Esophagus muscularis mucosa (tissue), 4 donors: ENCODE measurements around the gene MIA3. TPM values are rescaled to one million over a fixed set of nuclear protein-coding genes. Genes with fewer than 3 reads are reported as not detected.

Source experiments
- DNase-seq: peaks from one replicate; pipeline ENCODE4 v3.0.0-alpha.2; 2017; ENCODE audit errors: extremely low spot score
- H3K27ac ChIP-seq, 4 donors: fragments of 200-600 bp; sonication (generic); replicated peaks in 1 of 4; 1 replicate in 3 of 4; 2 replicates in 1 of 4; pipeline ENCODE4 v1.5.1; 2016 to 2019; ENCODE audit warnings: mild to moderate bottlenecking in 1 of 4
- H3K27me3 ChIP-seq, 4 donors: fragments of 200-600 bp; sonication (generic); one replicate each; pipeline versions ENCODE4 v1.5.1 to v1.6.0; 2016 to 2019
- H3K36me3 ChIP-seq, 4 donors: fragments of 200-600 bp; sonication (generic); one replicate each; pipeline ENCODE4 v1.5.1; 2016 to 2019
- H3K4me1 ChIP-seq, 4 donors: fragments of 200-600 bp; sonication (generic); one replicate each; pipeline ENCODE4 v1.5.1; 2016 to 2019
- H3K4me3 ChIP-seq, 4 donors: fragments of 200-600 bp; sonication (generic); 1 replicate in 2 of 4; 2 replicates in 2 of 4; pipeline ENCODE4 v1.5.1; 2016 to 2019; ENCODE audit warnings: mild to moderate bottlenecking in 4 of 4, moderate library complexity in 1 of 4
- H3K9me3 ChIP-seq, 4 donors: fragments of 200-600 bp; sonication (generic); 1 replicate in 3 of 4; 2 replicates in 1 of 4; pipeline ENCODE4 v1.5.1; 2016 to 2019
- CTCF ChIP-seq, 3 experiments: fragments of 200-600 bp in 2 of 3; fragments of 450-650 bp in 1 of 3; sonication (generic) in 2 of 3; IDR thresholded peaks; one replicate each; pipeline ENCODE4 v1.5.1; 2017 to 2019; ENCODE audit warnings: antibody characterized with exemption in 3 of 3, mild to moderate bottlenecking in 2 of 3, moderate library complexity in 1 of 3
- EP300 ChIP-seq: sonication (generic); formaldehyde crosslinking; IDR thresholded peaks from one replicate; pipeline ENCODE4 v1.6.1; 2017; ENCODE audit warnings: antibody characterized with exemption
- POLR2A ChIP-seq: fragments of 450-650 bp; IDR thresholded peaks from one replicate; pipeline ENCODE4 v1.6.1; 2017; ENCODE audit warnings: antibody characterized with exemption, moderate library complexity, mild to moderate bottlenecking, low read depth
- POLR2AphosphoS5 ChIP-seq, 2 donors: sonication (generic); formaldehyde crosslinking; IDR thresholded peaks; one replicate each; pipeline ENCODE4 v1.6.1; 2017; ENCODE audit warnings: antibody characterized with exemption in 2 of 2
- WGBS: methylation state at CpG from one replicate; pipeline ENCODE4 v1.1.5; 2018; 5-methylcytosine and 5-hydroxymethylcytosine counted together
- intact Hi-C: fragments of 100-400 bp; cut with DNase I; formaldehyde crosslinking; loops from one replicate; pipeline ENCODE4 v1.15.1; 2023
- total RNA-seq, 4 donors: library from RNA; depleted of rRNA; stranded (reverse); fragments of >200 nt; gene quantifications; one replicate each; pipeline versions ENCODE4 v1.1.0 to v1.2.1, GENCODE V29; 2016

MIA3 gene
- total RNA-seq, 4 donors from 2014 or later, result 36.1 to 53.0 (median 49.0) TPM

DNA sequence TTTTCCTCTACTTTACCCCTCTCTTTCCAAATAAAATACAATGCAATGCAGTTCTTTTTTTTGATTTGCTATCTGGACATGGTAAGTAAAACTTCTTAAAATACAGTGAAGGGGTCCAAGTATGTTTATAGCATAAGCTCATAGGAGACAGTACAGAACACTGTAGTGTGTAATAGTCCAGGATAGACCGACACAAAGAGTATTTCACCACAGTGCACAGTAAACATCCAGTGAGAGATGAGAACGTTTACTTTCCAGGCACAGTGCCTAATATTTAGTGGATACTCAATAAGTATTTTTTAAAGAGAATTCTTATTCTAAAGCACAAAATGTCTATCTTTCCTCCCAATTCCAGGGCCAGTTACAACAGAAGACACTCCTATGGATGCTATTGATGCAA is 14.9 kb downstream of the MIA3 start:
- no peak overlapping the region for H3K27ac ChIP-seq
- DNase-seq, result no peak
- no peak overlapping the region for H3K4me3 ChIP-seq
- 51% methylated on average over 2 of the region's 2 CpGs for WGBS
- TF ChIP-seq POLR2AphosphoS5 (IDR thresholded peaks at IDR 0.05) (no peak), POLR2A (no peak), CTCF (IDR thresholded peaks at IDR 0.05) (no peak), EP300 (no peak)
- H3K36me3 ChIP-seq, result peaks cover 32 to 85% (median 68%) of the 10 kb centered on the region in 4 donors
- H3K4me1 ChIP-seq, result no peaks in the 10 kb centered on the region
- no peaks in the 10 kb centered on the region for H3K9me3 ChIP-seq
- H3K27me3 ChIP-seq, result no peaks in the 10 kb centered on the region
- intact Hi-C loops, result no loop called here

DNA sequence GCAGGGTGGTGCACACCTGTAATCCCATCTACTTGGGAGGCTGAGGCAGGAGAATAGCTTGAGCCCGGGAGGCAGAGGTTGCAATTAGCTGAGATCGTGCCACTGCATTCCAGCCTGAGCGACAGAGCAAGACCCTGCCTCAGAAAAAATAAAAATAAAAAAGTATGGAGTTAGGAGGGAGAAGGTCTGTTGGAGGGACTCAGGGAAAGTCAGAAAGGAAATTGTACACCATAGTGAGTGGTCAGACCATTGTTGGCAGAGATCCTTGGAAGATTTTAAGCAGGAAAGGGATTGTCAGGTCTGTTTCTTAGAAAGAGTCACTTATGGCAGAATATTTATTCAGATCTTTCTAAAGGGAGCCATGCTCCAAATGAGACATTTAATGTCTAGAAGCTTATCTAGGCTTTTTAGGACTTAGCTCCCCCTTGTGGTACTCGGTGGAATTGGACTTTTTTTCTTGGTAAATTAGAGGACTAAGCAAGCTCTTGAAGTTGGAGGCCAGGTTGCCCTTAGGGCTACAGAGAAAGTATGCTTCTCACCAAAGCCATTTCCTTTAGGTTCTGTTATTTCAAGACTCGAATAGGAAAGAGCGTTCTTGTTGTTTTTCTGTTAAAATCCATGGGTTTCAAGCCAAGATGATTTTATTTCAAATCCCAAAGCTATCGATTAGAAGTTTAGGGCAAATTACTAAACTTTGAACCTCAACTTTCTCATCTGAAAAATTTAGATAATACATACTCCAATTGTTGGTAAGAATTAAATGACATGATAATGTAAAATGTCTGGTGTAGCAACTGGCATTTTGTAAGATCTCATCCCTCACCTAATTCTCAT is 16.5 kb downstream of the MIA3 start:
- H3K4me3 ChIP-seq, result no peak overlapping the region
- intact Hi-C loops, result loop anchor here (1.0 to 5.0 kb wide), 2 partner anchors 42 to 169 kb away; no protein-coding TSS in a partner anchor
- H3K27ac ChIP-seq, result peak overlapping the region in 1 of 4 donors; percentile 9
- TF ChIP-seq CTCF (IDR thresholded peaks at IDR 0.05) (peak; percentile 83 to 91 (median 87)), POLR2AphosphoS5 (IDR thresholded peaks at IDR 0.05) (no peak)
- H3K4me1 ChIP-seq, result no peaks in the 10 kb centered on the region
- 46% methylated on average over 7 of the region's 7 CpGs for WGBS
- H3K27me3 ChIP-seq, result no peaks in the 10 kb centered on the region
- H3K9me3 ChIP-seq, result no peaks in the 10 kb centered on the region
- H3K36me3 ChIP-seq, result peaks cover 18 to 79% (median 59%) of the 10 kb centered on the region in 4 donors
- DNase-seq, result no peak

GRCh38 chr1:222641269-222641948 is 23.5 kb downstream of the MIA3 start:
- intact Hi-C loops, result loop anchor here (10.0 kb wide), 1 partner anchor 73 kb away; the partner anchor contains the start of genes AIDA and BROX
- H3K4me3 ChIP-seq, result no peak overlapping the region
- TF ChIP-seq POLR2AphosphoS5 (IDR thresholded peaks at IDR 0.05) (no peak), POLR2A (no peak), CTCF (IDR thresholded peaks at IDR 0.05) (no peak), EP300 (no peak)
- no peaks in the 10 kb centered on the region for H3K9me3 ChIP-seq
- peaks cover 16 to 17% (median 16%) of the 10 kb centered on the region in 4 donors for H3K4me1 ChIP-seq
- DNase-seq, result no peak
- WGBS, result 78% methylated on average over 5 of the region's 5 CpGs
- H3K27ac ChIP-seq, result no peak overlapping the region
- H3K36me3 ChIP-seq, result peaks cover 0 to 26% (median 17%) of the 10 kb centered on the region in 4 donors
- H3K27me3 ChIP-seq, result no peaks in the 10 kb centered on the region

DNA sequence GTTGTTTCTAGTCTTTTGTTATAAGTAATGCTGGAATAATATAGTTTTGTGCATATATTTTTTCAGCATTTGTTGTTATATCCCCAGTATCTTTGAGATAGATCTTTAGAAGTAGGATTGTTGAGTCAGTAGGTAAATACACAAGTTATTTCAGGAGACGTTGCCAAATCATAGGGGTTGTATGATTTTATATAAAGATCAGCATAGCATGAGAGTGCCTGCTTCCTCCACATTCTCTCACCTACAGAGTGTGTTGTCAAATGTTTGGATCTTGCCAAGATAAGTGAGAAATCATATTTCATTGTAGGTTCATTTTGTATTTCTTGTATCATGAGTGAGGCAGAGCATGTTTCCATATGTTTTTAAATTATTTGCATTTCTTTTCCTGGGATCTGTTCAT is 24.6 kb downstream of the MIA3 start:
- 92% methylated on average over 1 of the region's 1 CpG for WGBS
- Histone ChIP-seq H3K36me3 (peaks cover 0 to 28% (median 13%) of the 10 kb centered on the region in 4 donors), H3K4me1 (peaks cover 16 to 20% (median 16%) of the 10 kb centered on the region in 4 donors), H3K9me3 (no peaks in the 10 kb centered on the region), H3K27ac (no peak overlapping the region), H3K27me3 (no peaks in the 10 kb centered on the region), H3K4me3 (no peak overlapping the region)
- no peak for TF ChIP-seq CTCF (IDR thresholded peaks at IDR 0.05)
- TF ChIP-seq POLR2A, result no peak
- TF ChIP-seq EP300, result no peak
- no peak for TF ChIP-seq POLR2AphosphoS5 (IDR thresholded peaks at IDR 0.05)
- intact Hi-C loops, result loop anchor here (10.0 kb wide), 1 partner anchor 72 kb away; the partner anchor contains the start of genes AIDA and BROX
- no peak for DNase-seq
